NCI-H2227 (cell line): ENCODE data around the gene CRB1.
"Not testable (repeated sequence)": the region's sequence is repeated elsewhere in the genome, so short reads cannot be mapped to it uniquely, and the experiment has no call there.

ENCODE experiments used
- DNase-seq: peaks from one replicate; lab custom pipeline; 2025; ENCODE audit not compliant: unreplicated experiment; lab: John Stamatoyannopoulos, UW

Gene CRB1

GRCh38 chr1:197451381-197451780 lies 183.3 kb downstream of the CRB1 start:
- DNase-seq, result no peak

DNA sequence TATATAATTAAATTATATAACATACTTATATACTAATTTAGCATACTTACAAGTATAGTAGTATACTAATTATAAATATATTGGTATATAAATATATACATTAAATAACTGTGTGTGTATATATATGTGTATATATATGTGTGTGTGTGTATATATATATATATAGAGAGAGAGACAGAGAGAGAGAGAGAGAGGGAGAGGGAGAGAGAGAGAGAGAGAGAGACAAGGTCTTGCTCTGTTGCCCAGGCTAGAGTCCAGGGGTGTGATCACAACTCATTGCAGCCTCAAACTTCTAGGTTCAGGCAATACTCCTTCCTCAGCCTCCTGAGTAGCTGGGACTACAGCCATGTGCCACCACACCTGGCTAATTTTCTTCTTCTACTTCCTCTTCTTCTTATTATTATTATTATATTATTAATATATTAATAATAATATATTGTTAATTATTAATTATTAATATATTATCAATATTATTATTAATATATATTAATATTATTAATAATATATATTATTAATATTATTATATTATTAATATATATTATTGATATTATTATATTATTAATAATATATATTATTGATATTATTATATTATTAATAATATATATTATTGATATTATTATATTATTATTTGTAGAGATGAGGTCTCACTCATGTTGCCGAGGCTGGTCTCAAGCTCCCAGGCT lies 185.5 kb downstream of the CRB1 start:
- no peak for DNase-seq

GRCh38 chr1:197462539-197462938 lies 194.5 kb downstream of the CRB1 start:
- DNase-seq, result no peak

- DNase-seq, result no peak
Measured at GRCh38 chr1:197463142-197463541, 195.1 kb downstream of the CRB1 start.

- no peak for DNase-seq
Measured at GRCh38 chr1:197464044-197464443, 196.0 kb downstream of the CRB1 start.

GRCh38 chr1:197465528-197466327 lies 197.7 kb downstream of the CRB1 start:
- DNase-seq, result no peak

DNA sequence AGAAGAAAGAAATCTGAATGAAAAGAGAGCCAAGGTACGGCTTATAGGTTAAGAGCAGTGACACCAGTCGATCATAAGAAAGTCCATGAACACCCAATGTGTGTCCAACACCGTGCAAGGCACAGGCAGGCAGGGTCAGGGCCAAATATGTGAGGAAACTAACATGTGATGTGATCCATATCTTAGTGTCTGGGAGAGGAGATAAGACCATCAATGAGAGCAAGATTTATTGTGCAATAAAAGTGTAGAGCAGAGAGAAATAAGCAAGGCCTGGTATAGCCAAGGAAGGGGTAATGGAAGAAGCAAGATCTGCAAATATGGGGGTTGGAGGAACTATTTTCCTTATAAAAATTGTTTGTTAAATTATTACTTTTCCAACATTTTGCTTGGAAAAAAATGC lies 198.8 kb downstream of the CRB1 start:
- DNase-seq, result no peak

DNA sequence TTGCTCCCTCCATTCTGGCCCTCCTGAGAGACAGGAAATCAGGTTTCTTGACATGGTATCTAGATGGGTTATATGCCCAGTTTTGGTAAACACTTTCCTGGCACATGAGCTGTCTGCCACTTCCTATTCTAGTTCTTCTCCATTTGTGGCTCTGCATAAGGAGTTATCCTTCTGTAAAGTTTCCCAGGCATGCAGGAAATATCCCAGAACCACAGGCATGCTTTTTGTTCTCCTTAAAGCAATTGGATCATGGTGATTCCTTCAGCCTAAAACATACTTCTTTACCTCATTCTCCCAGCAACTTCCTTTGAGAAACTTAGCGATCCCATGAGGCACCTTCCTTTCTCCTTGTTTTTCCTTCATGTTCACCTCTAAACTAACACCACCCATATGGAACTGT lies 199.8 kb downstream of the CRB1 start:
- DNase-seq, result no peak

DNA sequence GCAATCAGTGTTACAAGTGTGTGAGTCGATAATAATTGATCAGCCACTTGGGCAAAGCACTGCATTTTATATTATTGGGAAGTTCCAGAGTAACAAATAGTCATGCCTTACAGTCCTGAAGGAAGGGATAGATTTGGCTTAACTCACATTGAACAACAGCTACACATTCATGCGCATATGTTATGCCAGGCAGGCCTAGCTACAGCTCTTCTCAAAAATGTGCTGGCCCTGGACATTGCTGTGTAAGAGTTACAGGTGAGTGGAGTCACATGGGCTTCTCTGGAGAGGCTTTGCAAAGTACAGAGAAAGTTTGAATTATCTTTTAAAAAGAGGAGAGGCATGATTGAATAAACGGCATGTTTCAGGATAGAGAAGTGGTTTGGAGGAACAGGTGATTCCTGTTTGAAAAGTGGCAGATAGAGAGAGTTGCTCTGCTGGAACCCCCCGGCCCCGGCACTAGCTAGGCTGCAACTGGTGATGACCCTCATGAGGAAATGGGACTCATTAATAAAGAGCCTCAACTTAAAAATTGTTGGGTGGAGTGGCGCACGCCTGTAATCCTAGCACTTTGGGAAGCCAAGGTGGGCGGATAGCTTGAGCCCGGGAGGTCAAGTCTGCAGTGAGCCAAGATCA lies 200.6 kb downstream of the CRB1 start:
- no peak for DNase-seq

DNA sequence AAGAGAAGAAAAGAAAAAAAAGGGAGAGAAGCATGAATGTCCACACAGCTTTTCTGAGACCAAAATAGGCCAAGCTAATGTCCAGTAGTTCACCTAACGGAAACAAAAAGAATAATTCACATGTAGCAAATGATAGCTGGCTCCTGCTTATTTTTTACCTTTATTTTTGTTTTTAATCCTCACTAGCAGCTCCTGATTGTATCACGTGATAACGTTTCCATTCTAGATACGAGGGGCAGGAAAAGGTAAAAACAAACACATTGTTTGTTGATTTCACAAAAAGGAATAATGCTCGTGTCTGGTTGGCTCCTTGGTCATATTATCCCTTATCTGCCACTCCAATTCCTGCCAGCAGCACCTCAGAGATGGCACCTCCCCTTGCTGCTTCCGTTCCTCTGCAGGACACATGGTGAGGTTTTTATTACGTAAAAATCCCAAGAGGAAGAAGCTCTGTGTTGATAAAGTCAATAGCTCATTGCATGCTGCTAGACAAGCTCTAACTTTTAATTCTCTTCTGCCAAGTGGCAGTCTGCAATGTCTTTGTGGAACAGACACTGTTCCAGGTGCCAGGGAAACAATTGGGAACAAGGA lies 201.7 kb downstream of the CRB1 start:
- DNase-seq, result peak; percentile 31

GRCh38 chr1:197470330-197470729 lies 202.3 kb downstream of the CRB1 start:
- DNase-seq, result peak; percentile 32

DNA sequence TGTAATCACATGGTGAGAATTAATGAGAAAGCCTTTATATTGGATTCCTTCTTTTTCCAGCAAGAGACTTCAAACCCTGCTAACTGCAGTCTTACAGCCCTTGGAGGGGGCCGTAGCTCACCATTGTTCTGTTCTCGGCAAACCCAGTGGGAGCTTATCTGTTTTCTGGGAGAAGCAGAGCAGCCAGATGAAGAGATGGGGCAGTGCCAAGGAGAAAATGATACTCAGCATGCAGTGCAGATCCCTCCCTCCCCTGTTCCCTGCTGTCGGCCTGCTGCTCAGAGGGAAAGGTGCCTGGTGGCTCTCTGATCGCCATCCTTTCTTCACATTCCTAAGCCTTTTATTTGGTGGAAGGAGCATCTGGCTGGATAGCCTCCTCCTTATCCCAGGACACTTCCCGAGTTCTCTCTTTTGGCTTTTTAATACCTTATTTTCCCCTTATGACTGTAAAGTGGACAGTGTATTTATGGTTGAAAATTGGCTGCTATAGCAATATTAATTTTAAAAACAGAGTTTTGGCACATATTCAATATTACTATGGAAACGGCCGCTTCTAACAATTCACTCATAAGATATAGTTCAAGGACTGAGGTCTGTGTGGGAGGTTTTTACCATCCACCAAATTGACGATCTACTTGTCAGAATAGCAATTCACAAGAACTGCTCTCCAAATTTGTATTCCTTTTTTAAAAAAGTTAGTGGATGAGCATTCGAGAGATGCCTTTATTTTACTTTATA lies 203.4 kb downstream of the CRB1 start:
- DNase-seq, result peak; percentile 49

DNA sequence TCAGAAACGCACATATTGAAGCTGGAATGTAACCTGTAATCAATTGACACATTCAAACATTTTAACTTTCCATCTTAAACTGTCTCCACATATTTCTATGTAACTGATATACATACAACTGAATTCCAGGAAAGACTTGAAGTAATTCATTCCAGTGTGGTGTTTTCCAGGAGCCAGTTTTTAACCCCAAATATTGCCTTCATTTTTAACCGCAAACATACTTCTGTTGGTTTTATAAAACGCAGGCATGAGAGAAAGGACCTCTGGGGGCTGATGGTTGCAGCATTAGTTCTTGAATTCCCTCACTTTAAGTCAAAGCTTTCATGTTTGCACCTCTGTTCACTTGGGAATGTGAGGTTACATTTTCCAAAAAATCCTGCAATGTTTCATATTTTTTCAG lies 204.1 kb downstream of the CRB1 start:
- DNase-seq, result no peak

DNA sequence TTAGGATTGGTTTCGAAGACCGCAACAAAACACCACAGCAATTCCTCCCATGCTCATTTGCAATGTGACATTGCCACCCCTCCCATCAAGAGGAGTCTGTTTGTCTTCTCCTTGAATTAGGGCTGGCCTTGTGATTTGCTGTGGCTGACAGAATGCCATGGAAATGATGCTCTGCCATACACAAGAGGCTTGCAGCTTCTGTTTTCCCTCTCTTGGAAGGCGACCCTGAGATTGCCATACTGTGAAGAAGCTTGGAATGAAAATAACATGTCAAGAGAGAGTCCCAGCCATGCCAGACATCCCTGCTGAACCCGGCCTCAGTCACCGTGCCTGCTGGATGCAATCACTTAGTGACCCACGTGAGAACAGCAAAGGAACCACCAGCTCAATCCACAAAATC lies 212.4 kb downstream of the CRB1 start:
- DNase-seq, result no peak

DNA sequence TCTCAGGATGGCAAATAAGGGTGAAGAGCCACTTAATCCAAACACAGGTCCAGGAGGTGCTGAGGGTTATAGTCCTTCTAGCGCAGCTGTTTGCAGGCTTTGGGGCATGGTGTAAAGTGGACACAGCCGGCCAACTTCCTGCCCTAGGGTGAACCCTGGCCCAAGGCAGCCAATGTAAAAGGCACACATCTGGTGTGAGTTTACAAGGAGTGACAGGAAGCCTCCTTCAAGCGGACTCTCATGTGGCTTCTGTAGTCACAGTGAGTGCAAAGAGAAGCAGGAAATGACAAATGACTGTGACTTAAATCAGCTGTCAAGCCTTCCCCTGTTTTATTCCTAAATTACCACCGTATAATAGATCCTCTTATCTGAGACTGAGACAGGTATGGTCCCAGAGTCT lies 213.0 kb downstream of the CRB1 start:
- no peak for DNase-seq

DNA sequence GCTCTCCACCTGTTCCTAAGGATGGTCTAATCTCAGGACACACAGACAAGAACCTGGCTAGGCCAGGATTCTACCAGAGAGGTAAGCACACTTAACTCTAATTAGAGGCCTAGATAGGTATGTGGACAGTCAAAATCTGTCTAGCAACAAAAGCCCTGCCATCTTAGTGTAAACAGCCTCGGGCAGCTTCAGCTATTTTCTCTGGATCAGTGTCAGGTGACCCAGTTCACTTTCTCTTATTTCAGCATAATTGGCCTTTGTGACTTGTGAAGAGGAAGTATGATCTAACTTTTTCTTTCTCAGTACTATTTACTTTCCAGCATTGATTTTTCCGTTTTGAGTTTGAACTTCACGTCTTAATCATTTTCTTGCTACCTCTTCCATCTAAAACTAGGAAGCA lies 217.7 kb downstream of the CRB1 start:
- no peak for DNase-seq

GRCh38 chr1:197486946-197487345 lies 218.9 kb downstream of the CRB1 start:
- peak; percentile 6 for DNase-seq

- not testable (repeated sequence) for DNase-seq
Measured at GRCh38 chr1:197491505-197491904, 223.5 kb downstream of the CRB1 start.

- no peak for DNase-seq
Measured at GRCh38 chr1:197496722-197497121, 228.7 kb downstream of the CRB1 start.

DNA sequence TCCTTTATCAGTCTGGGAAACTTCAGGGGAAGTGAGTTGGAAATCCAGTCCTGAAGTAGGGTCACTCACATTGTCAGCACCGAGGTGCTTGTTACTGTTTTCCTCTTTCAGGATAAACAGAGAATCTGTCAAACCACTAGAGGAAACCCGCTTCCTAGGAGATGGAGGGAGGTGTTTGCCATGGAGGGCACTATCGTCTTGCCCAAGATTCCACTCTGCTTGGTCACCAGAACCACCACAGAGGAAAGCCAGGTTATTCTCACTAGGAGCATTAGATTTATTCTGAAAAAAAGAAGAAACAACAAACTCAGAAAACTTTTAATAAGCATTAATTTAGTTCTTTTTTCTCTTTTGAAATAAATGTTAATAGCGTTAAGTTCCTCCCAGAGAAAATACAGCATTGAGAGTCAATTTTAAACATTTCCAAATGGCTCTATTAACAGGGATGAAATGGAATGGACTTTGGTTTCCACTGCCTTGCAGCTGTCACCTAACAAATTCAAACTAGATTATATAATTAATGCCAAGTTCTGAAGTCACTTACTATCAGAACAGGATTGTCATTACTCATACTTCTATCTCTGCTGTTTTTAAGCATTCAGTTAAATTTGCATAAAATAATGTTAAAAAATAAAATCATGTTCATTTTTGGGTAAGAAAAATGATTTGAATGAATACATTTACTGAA lies 242.8 kb downstream of the CRB1 start:
- DNase-seq, result no peak

DNA sequence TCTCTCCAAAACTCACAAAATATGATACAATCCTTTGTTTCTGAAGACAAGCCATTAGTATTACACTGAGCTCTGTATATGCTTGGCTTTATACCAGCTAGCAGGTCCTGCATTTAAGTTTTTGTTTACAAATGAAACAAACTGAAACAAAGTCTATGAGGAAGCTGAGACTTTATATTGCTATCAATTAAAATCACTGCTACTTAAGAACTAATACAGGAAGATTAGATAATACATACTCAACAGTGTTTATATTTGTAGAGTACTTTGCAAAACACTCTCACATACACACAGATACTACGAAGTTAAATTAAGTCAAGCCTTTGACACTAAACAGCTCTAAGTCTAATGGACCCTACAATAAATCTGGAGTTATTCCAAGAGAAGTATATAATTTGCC lies 247.4 kb downstream of the CRB1 start:
- no peak for DNase-seq
